Heart left ventricle (tissue), 16 donors: ENCODE measurements around the gene WSCD1. TPM values are rescaled to one million over a fixed set of nuclear protein-coding genes. Genes with fewer than 3 reads are reported as not detected.

ENCODE experiments used
- ATAC-seq, 4 donors: fragments of 200-7000 bp; cut with Tn5 transposase; one replicate each; pipeline ENCODE4 v1.9.1; 2020 to 2022; ENCODE audit warnings: moderate library complexity in 4 of 4, mild to moderate bottlenecking in 3 of 4, moderate number of reproducible peaks in 1 of 4
- DNase-seq, 5 donors: peaks; one replicate each; pipeline ENCODE4 v3.0.0-alpha.2; 2020
- H3K27ac ChIP-seq, 12 donors: fragments of 200-600 bp; sonication (generic) in 4 of 12; one replicate each; pipeline versions ENCODE4 v1.5.0 to v1.8.0; 2016 to 2022; ENCODE audit warnings: mild to moderate bottlenecking in 2 of 12
- H3K27me3 ChIP-seq, 9 donors: fragments of 200-600 bp; sonication (generic) in 2 of 9; one replicate each; pipeline versions ENCODE4 v1.5.1 to v1.8.0; 2016 to 2022; ENCODE audit warnings: mild to moderate bottlenecking in 3 of 9
- H3K36me3 ChIP-seq, 9 donors: fragments of 200-600 bp; sonication (generic) in 2 of 9; one replicate each; pipeline versions ENCODE4 v1.5.0 to v1.8.0; 2018 to 2022; ENCODE audit warnings: mild to moderate bottlenecking in 2 of 9
- H3K4me1 ChIP-seq, 12 donors: fragments of 200-600 bp; sonication (generic) in 4 of 12; one replicate each; pipeline versions ENCODE4 v1.5.0 to v1.8.0; 2016 to 2022; ENCODE audit warnings: mild to moderate bottlenecking in 3 of 12
- H3K4me3 ChIP-seq, 12 donors: fragments of 200-600 bp; sonication (generic) in 4 of 12; one replicate each; pipeline versions ENCODE4 v1.5.0 to v1.8.0; 2017 to 2022; ENCODE audit warnings: mild to moderate bottlenecking in 9 of 12, moderate library complexity in 4 of 12
- H3K9me3 ChIP-seq, 12 donors: fragments of 200-600 bp; sonication (generic) in 4 of 12; one replicate each; pipeline versions ENCODE4 v1.5.0 to v1.8.0; 2016 to 2022; ENCODE audit warnings: mild to moderate bottlenecking in 1 of 12
- POLR2A ChIP-seq, 2 donors: fragments of 450-650 bp; IDR thresholded peaks; one replicate each; pipeline ENCODE4 v1.6.1; 2017; ENCODE audit warnings: antibody characterized with exemption in 2 of 2, mild to moderate bottlenecking in 2 of 2, moderate library complexity in 2 of 2
- WGBS, 4 donors: extraction: QIAGEN DNeasy Blood & Tissue Kit in 2 of 4; methylation state at CpG; one replicate each; pipeline versions ENCODE4 v1.1.5 to v1.1.7; 2013 to 2018; 5-methylcytosine and 5-hydroxymethylcytosine counted together
- intact Hi-C, 10 donors: fragments of 100-400 bp; cut with DNase I; formaldehyde crosslinking; loops; one replicate each; pipeline versions ENCODE4 v1.11.1 to v1.14.2; 2022
- polyA plus RNA-seq, 2 donors: library from polyadenylated mRNA; stranded (reverse); fragments of 200-250 nt; gene quantifications; one replicate each; pipeline ENCODE4 v1.2.3, GENCODE V29; 2013
- total RNA-seq, 9 donors: library from RNA; depleted of rRNA in 2 of 9; stranded (reverse); fragments of >200 nt in 2 of 9; fragmentation: NEBNext Ultra II Directional in 3 of 9; extraction: Animal tissue kit (Norgen Biotek cat#: 25700) in 3 of 9; gene quantifications; one replicate each; pipeline versions ENCODE4 v1.1.0 to v1.2.4, GENCODE V29; 2016 to 2023
- TF ChIP-seq, protein P1 (sequence below), 12 donors: fragments of 200-600 bp; sonication (generic) in 4 of 12; IDR thresholded peaks; one replicate each; pipeline versions ENCODE4 v1.5.0 to v1.8.0; 2018 to 2022; ENCODE audit warnings: antibody characterized with exemption in 12 of 12, mild to moderate bottlenecking in 5 of 12
- donor health status: ischemic (EF 13 %, LVEDD 7.1; RV severe dilation, severe dysfunction).
- donor health status: healthy with polysubstance abuse.
- donor health status: DM: no; HTN: yes; CAD: no.
- donor health status: DM: no; HTN: no; CAD: no.
- donor health status: ischemic (EF 25% LVEDD 6.9; RV normal size, moderate dysfunction).
- donor health status: ischemic (EF 25% LVEDD 5.7; RV mildly dilated, moderate dysfunction).
- donor health status: healthy.
- donor health status: DM: yes; HTN: yes; CAD: no.
- donor health status: ischemic (EF 35%, LVEDD 5.7; RV mildly dilated, moderate dysfunction).
- donor health status: nonischemic (EF 11% LVEDD 7.7; RV severe dilation, severe dysfunction).
- donor health status: DM: yes; HTN: yes; CAD: no.
- donor health status: PGD.
- donor health status: ischemic (EF 29% LVEDD 5.4; RV normal size, mild dysfunction).
- donor health status: nonischemic (EF 23%, LVEDD 6.1; RV moderate dilation, normal function).

Gene WSCD1
- total and polyA plus RNA-seq, 11 donors = 2.5 to 12.4 (median 4.4) TPM

DNA sequence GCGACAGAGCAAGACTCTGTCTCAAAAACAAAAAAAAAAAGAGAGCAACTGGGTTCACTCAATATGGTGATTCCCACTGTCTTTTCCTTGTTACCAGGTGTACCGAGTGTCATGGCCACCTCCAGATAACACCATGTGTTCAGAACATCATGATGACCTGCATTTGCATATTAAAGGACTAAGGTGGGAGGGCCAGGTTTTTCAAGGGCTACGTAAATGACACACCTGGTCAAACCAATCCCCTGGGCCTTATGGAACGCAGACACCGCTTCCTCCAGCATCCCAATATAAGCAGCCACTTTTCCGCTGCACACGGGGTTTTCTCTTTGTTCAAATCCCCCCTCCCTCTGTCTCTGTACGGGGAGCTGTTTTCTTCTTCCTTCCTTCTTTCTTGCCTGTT lies 29.3 kb downstream of the WSCD1 start:
- ATAC-seq (no peak), DNase-seq (no peak)
- WGBS, 4 donors = 85 to 91% (median 87%) methylated on average over 8 of the region's 8 CpGs
- H3K4me3 ChIP-seq = no peak overlapping the region
- no peaks in the 10 kb centered on the region for H3K9me3 ChIP-seq
- intact Hi-C loops = loop anchor here in 3 of 10 donors (10.0 kb wide), 2 partner anchors 225 to 235 kb away; no protein-coding TSS in a partner anchor
- TF ChIP-seq POLR2A (IDR thresholded peaks at IDR 0.05) = no peak
- TF ChIP-seq, protein P1, sequence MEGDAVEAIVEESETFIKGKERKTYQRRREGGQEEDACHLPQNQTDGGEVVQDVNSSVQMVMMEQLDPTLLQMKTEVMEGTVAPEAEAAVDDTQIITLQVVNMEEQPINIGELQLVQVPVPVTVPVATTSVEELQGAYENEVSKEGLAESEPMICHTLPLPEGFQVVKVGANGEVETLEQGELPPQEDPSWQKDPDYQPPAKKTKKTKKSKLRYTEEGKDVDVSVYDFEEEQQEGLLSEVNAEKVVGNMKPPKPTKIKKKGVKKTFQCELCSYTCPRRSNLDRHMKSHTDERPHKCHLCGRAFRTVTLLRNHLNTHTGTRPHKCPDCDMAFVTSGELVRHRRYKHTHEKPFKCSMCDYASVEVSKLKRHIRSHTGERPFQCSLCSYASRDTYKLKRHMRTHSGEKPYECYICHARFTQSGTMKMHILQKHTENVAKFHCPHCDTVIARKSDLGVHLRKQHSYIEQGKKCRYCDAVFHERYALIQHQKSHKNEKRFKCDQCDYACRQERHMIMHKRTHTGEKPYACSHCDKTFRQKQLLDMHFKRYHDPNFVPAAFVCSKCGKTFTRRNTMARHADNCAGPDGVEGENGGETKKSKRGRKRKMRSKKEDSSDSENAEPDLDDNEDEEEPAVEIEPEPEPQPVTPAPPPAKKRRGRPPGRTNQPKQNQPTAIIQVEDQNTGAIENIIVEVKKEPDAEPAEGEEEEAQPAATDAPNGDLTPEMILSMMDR (IDR thresholded peaks at IDR 0.05) = no peak
- peak overlapping the region in 5 of 12 donors; percentile 71 to 81 (median 79) for H3K27ac ChIP-seq
- H3K27me3 ChIP-seq = peaks cover 0 to 4% (median 0%) of the 10 kb centered on the region in 9 donors
- peaks cover 0 to 31% (median 8%) of the 10 kb centered on the region in 12 donors for H3K4me1 ChIP-seq
- H3K36me3 ChIP-seq = no peaks in the 10 kb centered on the region

DNA sequence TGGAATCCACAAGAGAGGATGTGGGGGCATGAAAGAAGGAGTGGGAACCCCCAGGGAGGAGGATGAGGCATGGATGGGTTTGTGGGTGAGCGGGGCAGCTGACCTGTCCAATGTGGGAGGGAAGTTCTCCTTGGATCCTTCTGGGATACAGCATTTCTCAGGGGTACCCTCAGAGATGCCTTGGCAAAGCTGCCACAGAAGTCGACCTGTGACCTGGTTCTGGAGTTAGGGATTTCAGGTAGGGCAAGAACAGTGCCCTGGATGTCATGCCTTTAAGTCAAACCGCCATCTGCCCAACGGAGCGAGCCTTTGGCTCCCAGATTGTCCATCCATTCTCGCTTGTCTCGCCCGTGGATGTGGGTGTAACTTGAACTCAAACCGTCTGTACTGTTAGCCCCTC lies 30.0 kb downstream of the WSCD1 start:
- H3K27me3 ChIP-seq = peaks cover 0 to 4% (median 0%) of the 10 kb centered on the region in 9 donors
- 89 to 95% (median 92%) methylated on average over 7 to 9 of the region's 9 CpGs for WGBS, 4 donors
- no peaks in the 10 kb centered on the region for H3K36me3 ChIP-seq
- intact Hi-C loops = loop anchor here in 2 of 10 donors (5.0 to 10.0 kb wide), 2 partner anchors 227 to 235 kb away; no protein-coding TSS in a partner anchor
- H3K4me1 ChIP-seq = peaks cover 0 to 31% (median 8%) of the 10 kb centered on the region in 12 donors
- DNase-seq (no peak), ATAC-seq (no peak)
- H3K4me3 ChIP-seq = no peak overlapping the region
- TF ChIP-seq, protein P1 (IDR thresholded peaks at IDR 0.05) = no peak
- TF ChIP-seq POLR2A (IDR thresholded peaks at IDR 0.05) = no peak
- no peak overlapping the region for H3K27ac ChIP-seq
- H3K9me3 ChIP-seq = no peaks in the 10 kb centered on the region

DNA sequence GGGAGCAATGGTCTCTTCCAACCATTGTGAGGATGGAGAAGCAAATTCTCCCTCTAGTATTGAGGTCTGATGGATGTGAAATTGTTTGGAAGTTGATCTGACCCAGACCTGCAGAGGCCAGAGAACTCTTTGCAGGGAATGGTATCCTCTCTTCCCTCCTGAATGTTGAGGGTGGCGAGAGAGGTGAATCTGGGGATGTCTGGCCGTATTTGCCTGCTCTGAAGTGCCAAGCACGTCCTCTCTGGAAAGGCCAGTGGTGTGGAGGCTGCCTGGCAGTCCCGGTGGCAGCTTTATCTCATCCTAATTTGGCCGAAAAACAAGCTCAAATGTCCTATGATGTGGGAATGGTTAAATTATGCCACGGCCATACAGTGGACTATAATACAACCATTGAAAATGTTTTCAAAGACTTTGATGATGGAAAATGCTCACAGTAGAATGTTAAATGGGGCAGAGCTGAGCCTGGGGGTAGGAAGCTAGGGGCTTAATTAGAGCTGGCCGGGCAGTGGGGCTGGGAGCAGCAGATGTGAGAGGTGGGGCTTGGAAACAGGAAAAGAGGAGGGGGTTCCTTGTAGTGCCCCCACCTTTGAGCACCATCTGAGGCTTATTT lies 30.8 kb downstream of the WSCD1 start:
- TF ChIP-seq, protein P1 (IDR thresholded peaks at IDR 0.05) = no peak
- TF ChIP-seq POLR2A (IDR thresholded peaks at IDR 0.05) = no peak
- Histone ChIP-seq H3K27me3 (peaks cover 0 to 8% (median 0%) of the 10 kb centered on the region in 9 donors), H3K4me1 (peaks cover 0 to 31% (median 8%) of the 10 kb centered on the region in 12 donors), H3K4me3 (no peak overlapping the region), H3K36me3 (no peaks in the 10 kb centered on the region), H3K27ac (no peak overlapping the region), H3K9me3 (no peaks in the 10 kb centered on the region)
- intact Hi-C loops = loop anchor here in 2 of 10 donors (5.0 to 10.0 kb wide), 2 partner anchors 226 to 234 kb away; no protein-coding TSS in a partner anchor
- WGBS, 4 donors = 81 to 86% (median 84%) methylated on average over 7 of the region's 7 CpGs
- ATAC-seq = no peak
- no peak for DNase-seq

DNA sequence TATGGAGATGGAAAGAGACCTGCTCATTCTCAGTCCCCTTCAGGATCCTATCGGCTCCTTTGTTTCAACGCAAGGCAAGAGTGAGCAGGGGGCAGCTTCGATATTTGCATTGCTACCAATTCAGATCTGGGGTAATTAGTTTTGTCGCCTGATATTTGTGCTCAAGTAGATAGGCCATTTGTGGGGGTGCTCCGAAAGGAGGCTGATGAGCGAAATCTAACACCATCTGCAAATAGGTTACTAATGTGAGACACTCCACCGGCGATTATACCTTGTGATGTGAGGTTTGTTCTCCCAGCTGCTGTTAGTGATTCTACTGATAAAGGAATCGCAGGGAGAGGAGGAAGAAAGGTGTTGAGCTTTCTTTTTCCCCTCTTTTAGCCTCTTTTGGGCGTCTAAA lies 31.5 kb downstream of the WSCD1 start:
- intact Hi-C loops = loop anchor here in 2 of 10 donors (5.0 to 10.0 kb wide), 2 partner anchors 226 to 233 kb away; no protein-coding TSS in a partner anchor
- ATAC-seq (no peak), DNase-seq (no peak)
- Histone ChIP-seq H3K27ac (no peak overlapping the region), H3K4me3 (no peak overlapping the region), H3K9me3 (no peaks in the 10 kb centered on the region), H3K36me3 (no peaks in the 10 kb centered on the region), H3K4me1 (peaks cover 0 to 31% (median 6%) of the 10 kb centered on the region in 12 donors), H3K27me3 (peaks cover 0 to 11% (median 0%) of the 10 kb centered on the region in 9 donors)
- TF ChIP-seq, protein P1 (IDR thresholded peaks at IDR 0.05) = no peak
- TF ChIP-seq POLR2A (IDR thresholded peaks at IDR 0.05) = no peak
- WGBS, 4 donors = 61 to 68% (median 64%) methylated on average over 10 of the region's 10 CpGs
